Mononuclear cell (primary cell): ENCODE data around the gene TMEM106C. TPM values are rescaled to one million over a fixed set of nuclear protein-coding genes. Genes with fewer than 3 reads are reported as not detected.

Source experiments
- H3K27me3 ChIP-seq: 2 replicates; pipeline ENCODE4 v1.6.0; 2011; ENCODE audit warnings: low read length, control low read depth; ENCODE audit not compliant: insufficient read depth
- H3K4me1 ChIP-seq: 2 replicates; pipeline ENCODE4 v1.5.1; 2011; ENCODE audit warnings: mild to moderate bottlenecking, low read length, control low read depth; ENCODE audit not compliant: insufficient read depth
- H3K4me3 ChIP-seq: 2 replicates; pipeline ENCODE4 v1.5.1; 2011; ENCODE audit warnings: mild to moderate bottlenecking, low read length, moderate library complexity
- H3K9me3 ChIP-seq: 2 replicates; pipeline ENCODE4 v1.5.1; 2011; ENCODE audit warnings: low read depth, mild to moderate bottlenecking, control low read depth, low read length
- total RNA-seq: library from RNA; depleted of rRNA; stranded (reverse); fragments of >200 nt; gene quantifications from one replicate; pipeline ENCODE4 v1.2.3, GENCODE V29; 2012

The TMEM106C gene
- total RNA-seq, 1 donor: 17.3 TPM

DNA sequence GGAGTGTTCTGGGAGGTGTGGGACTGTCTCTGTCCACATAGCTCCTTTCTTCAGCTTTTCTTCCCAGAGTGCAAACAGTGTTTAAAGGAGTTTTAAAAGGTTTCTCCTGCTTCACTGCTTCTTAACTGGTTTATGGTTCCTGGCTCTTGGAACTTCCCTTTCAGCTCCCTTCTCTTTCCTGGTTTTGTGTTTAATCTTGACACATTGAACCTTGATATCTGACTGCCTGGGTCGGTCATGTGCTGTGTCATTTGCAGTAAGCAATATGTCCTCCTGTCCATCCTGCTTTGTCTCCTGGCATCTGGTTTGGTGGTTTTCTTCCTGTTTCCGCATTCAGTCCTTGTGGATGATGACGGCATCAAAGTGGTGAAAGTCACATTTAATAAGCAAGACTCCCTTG lies 2.2 kb downstream of the TMEM106C start:
- no peak overlapping the region for H3K4me3 ChIP-seq
- H3K9me3 ChIP-seq: no peaks in the 10 kb centered on the region
- H3K27me3 ChIP-seq: peaks cover 2% of the 10 kb centered on the region

DNA sequence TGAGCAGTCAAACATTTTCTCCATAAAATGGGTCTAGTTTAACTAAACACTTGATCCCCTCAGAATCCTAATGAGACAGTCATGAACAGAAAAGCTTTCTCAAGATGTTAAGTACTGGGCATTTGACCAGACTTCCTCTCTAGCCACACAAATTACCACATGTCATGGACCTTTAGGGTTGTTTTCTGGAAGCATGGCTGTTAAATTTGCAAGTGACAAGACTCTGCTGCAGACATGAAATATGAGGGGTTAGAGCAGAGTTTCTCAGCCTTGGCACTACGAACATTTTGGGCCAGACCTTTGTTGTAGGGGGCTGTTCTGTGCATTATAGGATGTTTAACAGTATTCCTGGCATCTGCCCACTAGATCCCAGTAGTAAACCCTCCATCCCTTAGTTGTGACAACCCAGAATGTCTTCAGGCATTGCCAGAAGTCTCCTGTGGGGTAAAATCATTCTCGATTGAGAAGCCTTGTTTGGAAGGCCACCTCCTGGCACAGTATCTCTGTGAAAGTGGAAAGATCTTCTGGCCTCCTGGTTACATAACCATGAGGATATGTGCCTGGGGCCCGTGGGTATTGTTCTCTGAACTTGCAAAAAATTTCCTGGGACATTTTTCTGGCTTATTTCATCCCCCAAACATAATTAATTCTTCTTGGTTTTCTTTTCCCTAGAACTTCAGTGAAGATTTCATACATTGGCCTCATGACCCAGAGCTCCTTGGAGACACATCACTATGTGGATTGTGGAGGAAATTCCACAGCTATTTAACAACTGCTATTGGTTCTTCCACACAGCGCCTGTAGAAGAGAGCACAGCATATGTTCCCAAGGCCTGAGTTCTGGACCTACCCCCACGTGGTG lies 4.3 kb downstream of the TMEM106C start:
- H3K4me3 ChIP-seq: no peak overlapping the region
- H3K27me3 ChIP-seq: no peaks in the 10 kb centered on the region
- H3K9me3 ChIP-seq: no peaks in the 10 kb centered on the region
- H3K4me1 ChIP-seq: peaks cover 10% of the 10 kb centered on the region

More for the DNA sequence above, 2.2 kb downstream of the TMEM106C start:
- H3K4me1 ChIP-seq: peaks cover 10% of the 10 kb centered on the region

DNA sequence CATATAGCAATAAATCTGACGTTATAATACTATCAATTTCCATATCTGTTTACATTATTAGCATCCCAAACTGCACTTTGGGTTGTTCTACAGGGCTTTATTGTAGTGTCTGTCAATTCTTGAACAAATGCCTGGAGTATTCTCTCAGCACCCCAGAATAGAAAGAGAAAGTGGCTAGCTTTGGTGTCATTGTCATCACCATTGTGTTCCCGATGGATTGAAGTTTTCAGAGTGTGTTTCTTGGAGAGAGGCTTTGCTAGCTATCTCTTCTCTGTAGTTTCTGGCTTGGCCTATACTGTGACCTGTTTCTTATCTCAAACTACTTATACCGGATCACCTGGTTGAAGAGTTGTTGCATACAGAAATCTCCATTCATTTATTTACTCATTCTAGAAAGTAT lies 6.4 kb downstream of the TMEM106C start:
- Histone ChIP-seq H3K9me3 (no peaks in the 10 kb centered on the region), H3K27me3 (no peaks in the 10 kb centered on the region), H3K4me1 (no peaks in the 10 kb centered on the region), H3K4me3 (no peak overlapping the region)

DNA sequence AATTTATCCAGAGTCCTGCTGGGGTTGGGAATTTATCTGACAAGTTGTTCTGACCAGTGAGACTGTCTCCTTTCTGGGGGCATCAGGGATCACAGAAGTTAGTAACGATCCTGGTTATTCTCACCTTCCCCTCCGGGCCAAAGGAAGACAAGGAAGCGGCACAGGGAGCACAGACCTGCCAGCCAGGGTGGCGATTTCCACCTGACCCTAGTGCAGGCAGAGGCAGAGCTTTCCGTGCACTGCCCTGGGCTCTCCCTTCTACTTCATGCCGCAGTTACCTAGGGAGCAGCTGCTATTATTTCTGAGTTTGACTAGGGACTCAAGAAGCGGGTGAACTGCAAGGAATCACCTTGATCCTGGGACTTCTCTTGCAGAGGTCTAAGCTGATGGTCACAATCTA lies 7.4 kb downstream of the TMEM106C start:
- no peaks in the 10 kb centered on the region for H3K4me1 ChIP-seq
- H3K27me3 ChIP-seq: no peaks in the 10 kb centered on the region
- no peaks in the 10 kb centered on the region for H3K9me3 ChIP-seq
- H3K4me3 ChIP-seq: no peak overlapping the region

DNA sequence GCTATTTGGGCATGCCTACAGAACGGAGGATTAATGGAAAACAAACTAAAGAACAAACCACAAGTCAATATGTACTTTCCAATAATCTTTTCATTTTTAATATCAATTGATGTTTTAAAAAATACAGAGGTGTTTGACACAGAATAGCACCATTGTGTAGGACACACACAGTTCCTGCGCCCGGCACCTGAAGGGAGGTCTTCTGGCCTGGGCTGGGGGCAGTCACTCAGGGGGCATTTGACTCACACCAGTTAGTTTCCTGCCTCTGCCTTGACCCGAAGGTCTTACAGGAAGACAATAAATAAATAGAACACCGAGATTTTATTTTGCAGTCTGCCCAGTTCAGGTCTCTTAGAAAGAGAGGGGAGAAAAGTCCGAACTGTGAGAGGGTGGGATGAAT lies 9.5 kb downstream of the TMEM106C start:
- H3K27me3 ChIP-seq: no peaks in the 10 kb centered on the region
- no peaks in the 10 kb centered on the region for H3K9me3 ChIP-seq
- no peak overlapping the region for H3K4me3 ChIP-seq
- no peaks in the 10 kb centered on the region for H3K4me1 ChIP-seq

DNA sequence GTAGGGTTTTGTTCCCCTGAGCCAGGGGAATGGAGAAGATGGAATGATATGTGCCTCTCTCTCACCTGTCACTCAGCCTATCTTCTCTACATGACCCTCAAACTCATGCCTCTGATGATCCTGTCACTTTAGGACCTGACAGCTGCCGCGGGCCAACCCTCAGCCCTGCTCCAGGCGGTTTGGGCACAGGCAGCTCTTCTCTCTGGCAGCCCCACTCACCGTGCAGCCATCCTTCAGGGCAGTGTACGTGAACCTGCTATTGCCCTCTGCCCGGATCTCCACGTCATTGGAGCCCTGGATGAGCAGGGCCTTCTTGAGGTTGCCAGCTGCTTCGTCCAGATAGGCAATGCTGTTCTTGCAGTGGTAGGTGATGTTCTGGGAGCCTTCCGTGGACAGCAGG lies 10.5 kb downstream of the TMEM106C start:
- H3K9me3 ChIP-seq: no peaks in the 10 kb centered on the region
- H3K4me3 ChIP-seq: no peak overlapping the region
- no peaks in the 10 kb centered on the region for H3K4me1 ChIP-seq
- H3K27me3 ChIP-seq: no peaks in the 10 kb centered on the region

DNA sequence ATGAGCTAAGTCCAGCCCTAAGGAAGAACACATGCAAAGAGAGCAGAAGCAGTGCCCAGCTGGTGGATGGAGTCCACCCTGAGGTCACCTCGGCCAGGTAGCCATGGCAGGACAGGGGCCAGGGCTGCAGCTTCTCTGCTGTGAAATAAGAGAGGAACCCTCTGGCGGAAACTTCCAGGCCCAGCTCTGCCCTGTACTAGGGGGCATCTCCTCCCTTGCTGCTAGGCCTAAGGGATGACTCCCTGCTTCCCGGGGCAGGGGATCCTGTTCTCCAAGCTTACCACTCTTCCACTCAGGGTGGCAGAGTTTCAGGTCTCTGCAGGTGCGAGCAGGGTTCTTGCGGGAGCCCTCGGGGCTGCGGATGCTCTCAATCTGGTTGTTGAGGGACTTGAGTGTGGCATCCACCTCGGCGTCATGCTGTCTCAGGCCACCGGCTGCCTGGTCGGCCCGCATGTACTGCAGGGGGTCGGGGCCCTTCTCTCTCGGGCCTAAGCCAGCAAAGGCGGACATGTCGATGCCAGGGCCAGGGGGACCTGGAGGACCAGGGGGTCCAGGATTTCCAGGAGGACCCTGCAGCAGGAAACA lies 11.7 kb downstream of the TMEM106C start:
- no peaks in the 10 kb centered on the region for H3K27me3 ChIP-seq
- H3K9me3 ChIP-seq: no peaks in the 10 kb centered on the region
- no peak overlapping the region for H3K4me3 ChIP-seq
- no peaks in the 10 kb centered on the region for H3K4me1 ChIP-seq

DNA sequence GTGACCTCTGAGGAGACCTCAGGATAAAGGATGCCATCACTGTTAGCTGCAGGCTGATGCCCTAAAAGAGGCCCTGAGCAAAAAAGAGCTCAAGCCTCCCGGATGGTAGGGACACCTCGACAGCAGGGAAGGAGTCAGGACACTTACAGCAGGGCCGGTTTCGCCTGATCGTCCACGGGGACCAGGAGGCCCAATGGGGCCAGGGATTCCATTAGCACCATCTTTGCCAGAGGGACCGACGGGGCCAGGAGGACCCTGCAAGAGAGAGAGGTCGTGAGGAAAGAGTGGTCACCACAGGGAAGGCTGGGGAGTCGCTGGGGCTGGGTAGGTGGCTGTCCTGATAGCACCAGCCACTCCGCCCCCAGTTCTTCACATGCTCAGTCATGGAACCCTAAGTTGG lies 12.4 kb downstream of the TMEM106C start:
- Histone ChIP-seq H3K4me1 (no peaks in the 10 kb centered on the region), H3K27me3 (no peaks in the 10 kb centered on the region), H3K9me3 (no peaks in the 10 kb centered on the region), H3K4me3 (no peak overlapping the region)

DNA sequence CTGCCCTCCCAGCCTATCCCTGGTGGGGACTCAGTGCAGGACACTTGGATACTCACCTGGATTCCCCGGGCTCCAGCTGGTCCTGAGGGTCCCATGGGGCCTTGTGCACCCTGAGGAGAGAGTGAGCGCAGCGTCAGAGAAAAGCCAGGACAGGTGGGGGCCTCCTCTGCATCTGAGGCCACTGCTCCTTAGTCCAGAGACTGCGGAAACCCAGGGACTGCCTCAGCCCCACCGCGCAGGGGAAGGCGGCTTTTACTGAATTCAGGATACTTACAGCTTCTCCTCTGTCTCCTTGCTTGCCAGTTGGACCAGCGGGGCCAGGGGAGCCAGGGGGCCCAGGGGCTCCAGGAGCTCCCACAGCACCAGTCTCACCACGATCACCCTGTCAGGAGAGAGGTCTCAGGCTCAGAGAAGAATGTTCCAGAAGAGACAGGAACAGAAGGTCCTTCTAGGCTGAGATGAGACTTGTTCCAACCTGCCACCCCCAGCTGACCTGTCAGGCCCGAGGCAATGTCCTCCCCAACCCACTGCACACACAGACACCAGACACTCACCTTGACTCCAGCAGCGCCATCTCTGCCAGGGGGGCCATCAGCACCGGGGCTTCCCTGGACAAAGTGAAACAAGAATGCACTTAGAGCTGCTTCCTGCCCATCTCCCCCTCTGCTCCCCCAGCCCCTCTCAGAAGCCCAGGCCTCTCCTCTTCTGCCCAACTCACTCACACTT lies 13.8 kb downstream of the TMEM106C start:
- Histone ChIP-seq H3K4me1 (no peaks in the 10 kb centered on the region), H3K4me3 (no peak overlapping the region), H3K9me3 (no peaks in the 10 kb centered on the region), H3K27me3 (no peaks in the 10 kb centered on the region)

DNA sequence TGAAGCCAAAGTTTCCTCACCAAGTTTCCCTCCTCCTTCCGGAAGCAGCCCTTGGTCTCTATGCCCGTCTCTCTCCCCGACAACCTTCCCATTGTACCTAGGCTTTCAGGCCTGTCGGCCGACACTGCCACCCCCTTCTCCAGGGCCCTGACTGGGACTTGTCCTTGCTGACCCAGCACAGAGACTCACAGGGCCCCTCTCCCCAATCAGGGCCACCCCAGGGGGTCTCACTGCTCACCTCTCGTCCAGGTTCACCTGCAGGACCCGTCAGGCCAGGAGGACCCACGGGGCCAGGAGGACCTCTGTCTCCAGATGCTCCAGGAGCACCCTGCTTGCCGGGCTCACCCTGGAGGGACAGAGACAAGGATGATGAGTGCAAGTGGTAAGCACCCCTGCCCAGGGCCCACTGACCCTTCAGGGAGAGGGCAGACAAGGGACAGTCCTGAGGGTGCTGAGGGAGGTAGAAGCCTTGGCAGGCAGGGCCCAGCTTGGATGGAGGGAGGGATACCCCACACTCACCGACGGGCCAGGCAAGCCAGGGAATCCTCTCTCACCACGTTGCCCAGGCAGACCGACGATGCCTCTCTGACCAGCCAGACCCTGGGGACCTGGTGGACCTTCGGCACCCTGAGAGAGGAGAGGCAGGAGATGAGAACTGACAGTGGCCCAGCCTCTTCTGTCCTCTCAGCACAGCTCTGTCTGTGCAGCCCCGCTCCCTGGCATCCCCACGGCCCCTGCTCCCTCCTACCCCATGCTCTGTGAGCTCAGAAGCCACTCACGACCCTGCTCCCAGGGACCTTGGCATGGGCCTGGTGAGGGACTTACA lies 14.6 kb downstream of the TMEM106C start:
- no peaks in the 10 kb centered on the region for H3K4me1 ChIP-seq
- H3K9me3 ChIP-seq: no peaks in the 10 kb centered on the region
- H3K27me3 ChIP-seq: no peaks in the 10 kb centered on the region
- no peak overlapping the region for H3K4me3 ChIP-seq

DNA sequence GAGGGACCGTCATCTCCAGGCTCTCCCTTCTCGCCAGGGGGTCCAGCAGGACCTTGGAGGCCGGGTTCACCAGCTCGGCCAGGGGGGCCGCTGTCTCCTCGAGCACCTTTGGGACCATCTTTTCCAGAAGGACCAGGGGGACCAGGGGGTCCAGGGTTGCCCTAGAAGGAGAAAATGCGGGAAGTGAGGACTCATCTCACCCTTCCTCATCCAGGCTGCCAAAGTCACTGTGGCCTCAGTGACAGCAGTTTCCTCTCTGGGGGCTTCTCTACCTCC lies 15.1 kb downstream of the TMEM106C start:
- Histone ChIP-seq H3K4me1 (no peaks in the 10 kb centered on the region), H3K27me3 (no peaks in the 10 kb centered on the region), H3K9me3 (no peaks in the 10 kb centered on the region), H3K4me3 (no peak overlapping the region)

DNA sequence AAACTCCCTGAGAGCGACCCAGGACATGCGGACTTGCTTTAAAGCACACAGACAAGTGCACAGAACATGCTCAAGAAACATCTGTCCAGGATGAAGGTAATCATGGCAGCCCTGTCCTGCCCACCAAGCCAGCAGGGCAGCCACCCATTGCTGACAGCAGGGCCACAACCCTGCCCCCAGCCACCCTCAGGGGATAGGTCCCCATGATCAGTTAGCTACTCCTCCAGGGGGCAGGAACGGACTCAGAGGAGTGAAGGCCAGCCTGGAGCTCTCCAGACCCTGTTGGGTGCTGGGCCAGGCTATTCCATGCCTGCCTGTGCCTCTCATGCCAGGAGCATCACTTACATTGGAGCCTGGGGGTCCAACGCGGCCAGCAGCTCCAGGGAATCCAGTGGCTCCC lies 15.8 kb downstream of the TMEM106C start:
- no peaks in the 10 kb centered on the region for H3K27me3 ChIP-seq
- no peaks in the 10 kb centered on the region for H3K9me3 ChIP-seq
- no peak overlapping the region for H3K4me3 ChIP-seq

DNA sequence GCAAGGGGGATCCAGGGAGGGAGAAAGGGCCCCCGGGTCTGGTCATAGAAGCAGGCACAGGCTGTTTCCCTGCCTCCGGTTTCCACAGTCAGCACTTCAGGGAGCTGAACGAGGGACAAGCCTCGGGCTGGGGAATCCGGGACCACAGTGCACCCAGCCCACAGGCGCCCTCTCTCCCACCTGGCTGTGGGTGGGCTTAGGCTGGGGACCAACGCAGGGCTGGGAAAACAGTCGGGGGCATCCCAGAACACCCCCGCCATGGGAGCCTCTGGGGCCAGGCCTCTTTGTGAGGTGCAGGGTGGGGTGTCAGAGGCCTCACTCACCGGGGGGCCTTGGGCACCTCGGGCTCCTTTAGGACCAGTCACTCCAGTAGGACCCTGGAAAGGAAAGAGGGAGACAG lies 16.3 kb downstream of the TMEM106C start:
- H3K9me3 ChIP-seq: no peaks in the 10 kb centered on the region
- no peak overlapping the region for H3K4me3 ChIP-seq
- no peaks in the 10 kb centered on the region for H3K4me1 ChIP-seq
- no peaks in the 10 kb centered on the region for H3K27me3 ChIP-seq

More for the DNA sequence above, 15.8 kb downstream of the TMEM106C start:
- H3K4me1 ChIP-seq: no peaks in the 10 kb centered on the region

DNA sequence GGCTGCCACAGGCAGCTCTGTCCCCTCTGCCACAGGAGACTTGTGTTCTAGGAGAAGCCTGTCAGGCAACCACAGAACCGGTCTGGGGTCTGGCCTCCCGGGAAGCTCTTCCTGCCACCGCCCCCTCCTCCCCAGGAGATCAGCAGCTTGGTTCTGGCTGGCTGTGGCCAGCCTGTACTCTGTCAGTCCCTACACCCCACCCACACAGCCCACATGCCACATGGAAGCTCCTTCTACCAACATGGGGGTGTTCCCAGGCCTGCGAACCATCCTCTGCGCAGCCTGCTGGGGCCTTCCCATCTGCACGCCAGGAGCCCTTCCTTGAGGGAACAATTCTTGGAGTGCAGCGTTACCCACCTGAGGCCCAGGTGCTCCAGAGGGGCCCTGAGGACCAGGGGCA lies 16.8 kb downstream of the TMEM106C start:
- Histone ChIP-seq H3K4me1 (no peaks in the 10 kb centered on the region), H3K9me3 (no peaks in the 10 kb centered on the region), H3K4me3 (no peak overlapping the region), H3K27me3 (no peaks in the 10 kb centered on the region)
